ENCODE data around the gene ATG9A. TPM values are rescaled to one million over a fixed set of nuclear protein-coding genes. Genes with fewer than 3 reads are reported as not detected.
A peak's percentile ranks its signal among the peaks of the same experiment; 100 is the strongest.

The ATG9A gene
- total and polyA plus RNA-seq, 2 of the 8 experiments (the other 6 are each of a cell fraction or from before 2014, with no cell fraction given): 43.6 to 66.8 TPM

- Histone ChIP-seq H2AK5ac (ENCODE audit: low read depth, low read length) (no peak overlapping the region), H3K4me3 (ENCODE audit: extremely low read depth in 1 of 4, insufficient read depth in 2 of 4, low read depth in 3 of 4, low read length in 4 of 4) (peak overlapping the region in 2 of 4 experiments; percentile 78 to 89; a peak in 3 of 8 replicates), H3K56ac (replicated peaks; ENCODE audit: insufficient read length, low read depth, low read length) (no peak overlapping the region), H3K79me2 (ENCODE audit: control insufficient read depth in 1 of 2, insufficient read depth in 2 of 2, low read length in 2 of 2) (peaks cover 0 to 8% of the 10 kb centered on the region in 2 experiments; a peak in 1 of 4 replicates), H3K27me3 (replicated peaks in 1 of 4; ENCODE audit: control insufficient read depth in 3 of 4, extremely low read depth in 1 of 4, insufficient read depth in 3 of 4, low read length in 3 of 4) (no peaks in the 10 kb centered on the region), H3K14ac (ENCODE audit: insufficient read length) (no peak overlapping the region), H2BK12ac (ENCODE audit: low read depth, low read length) (no peak overlapping the region), H3K36me3 (ENCODE audit: control insufficient read depth in 2 of 4, insufficient read depth in 4 of 4, low read length in 3 of 4) (peaks cover 0 to 9% (median 4%) of the 10 kb centered on the region in 4 experiments; a peak in 3 of 8 replicates), H3K18ac (ENCODE audit: extremely low read depth, low read length) (no peak overlapping the region), H4K91ac (replicated peaks; ENCODE audit: insufficient read length, low read length) (no peak overlapping the region), H4K20me1 (replicated peaks in 1 of 2; ENCODE audit: control insufficient read depth in 1 of 2, insufficient read depth in 2 of 2, low read length in 2 of 2) (peaks cover 0 to 4% of the 10 kb centered on the region in 2 experiments), H3K4me1 (replicated peaks in 1 of 4; ENCODE audit: control insufficient read depth in 3 of 4, insufficient read depth in 4 of 4, low read length in 3 of 4) (peaks cover 0 to 13% (median 6%) of the 10 kb centered on the region in 4 experiments; a peak in 6 of 7 replicates), H2BK120ac (replicated peaks; ENCODE audit: low read depth, low read length) (no peak overlapping the region), H3K4ac (replicated peaks; ENCODE audit: insufficient read length, low read depth, low read length) (no peak overlapping the region), H2BK20ac (ENCODE audit: low read length) (no peak overlapping the region), H3K23ac (ENCODE audit: insufficient read length) (no peak overlapping the region), H4K5ac (ENCODE audit: insufficient read length, low read depth, low read length) (no peak overlapping the region), H3K4me2 (ENCODE audit: insufficient read depth in 1 of 2, low read depth in 2 of 2, low read length in 2 of 2) (peak overlapping the region; percentile 82 to 89; a peak in 3 of 4 replicates), H2BK5ac (ENCODE audit: low read depth, low read length) (no peak overlapping the region), H3K9ac (replicated peaks in 1 of 4; ENCODE audit: extremely low read depth in 1 of 4, low read depth in 3 of 4, low read length in 3 of 4) (no peak overlapping the region), H4K8ac (ENCODE audit: extremely low read depth, insufficient read depth, low read length) (no peak overlapping the region), H2AFZ (ENCODE audit: low read length) (no peak overlapping the region), H3K79me1 (ENCODE audit: low read depth, low read length) (peaks cover 6% of the 10 kb centered on the region), H2BK15ac (ENCODE audit: low read length) (no peak overlapping the region), H3K27ac (ENCODE audit: low read depth, low read length) (no peak overlapping the region), H3K9me3 (ENCODE audit: insufficient read depth in 2 of 2, low read depth in 1 of 2, low read length in 1 of 2) (no peaks in the 10 kb centered on the region), H3K23me2 (ENCODE audit: low read depth, low read length) (peaks cover 11% of the 10 kb centered on the region; the same call in 1 of the 2 replicates)
- POLR2A ChIA-PET (ENCODE audit: partially characterized antibody): interaction anchor here (0.6 to 3.0 kb wide), 8 partner anchors 11 to 104 kb away, joined by 3 to 21 read pairs (median 6); partner anchors contain the start of genes ABCB6, ANKZF1, ATG9A and DNAJB2
- TF ChIP-seq FOSL1 (IDR thresholded peaks at IDR 0.05; ENCODE audit: insufficient read depth, low read depth, low read length): no peak
- no peak for TF ChIP-seq NANOG (IDR thresholded peaks at IDR 0.05; ENCODE audit: insufficient read depth, low read depth, low read length, poor library complexity, severe bottlenecking)
- no peak for TF ChIP-seq MAX (IDR thresholded peaks at IDR 0.05)
- TF ChIP-seq EGR1 (IDR thresholded peaks at IDR 0.05; ENCODE audit: borderline replicate concordance, low read depth, low read length): no peak
- TF ChIP-seq KDM1A (IDR thresholded peaks at IDR 0.05; ENCODE audit: borderline replicate concordance, low read length): no peak
- TF ChIP-seq POLR2AphosphoS5 (IDR thresholded peaks at IDR 0.05; ENCODE audit: low read depth, low read length): no peak
- TF ChIP-seq KDM5A (IDR thresholded peaks at IDR 0.05; ENCODE audit: low read length): no peak
- no peak for TF ChIP-seq RAD21 (IDR thresholded peaks at IDR 0.05 in 1 of 2, conservative IDR thresholded peaks at IDR 0.05 in 1 of 2; ENCODE audit: low read depth in 2 of 2, low read length in 2 of 2)
- TF ChIP-seq KDM4A (IDR thresholded peaks at IDR 0.05; ENCODE audit: low read depth, low read length, severe bottlenecking): no peak
- FAIRE-seq (no peak), DNase-seq (ENCODE audit: low read depth in 1 of 2, low spot score in 2 of 2) (no peak)
- CTCF ChIA-PET (ENCODE audit: partially characterized antibody): interaction anchor here (0.6 to 8.3 kb wide), 16 partner anchors 9 to 176 kb away, joined by 3 to 71 read pairs (median 6); partner anchors contain the start of genes DNAJB2, NHEJ1 and ZFAND2B
- 81% methylated on average over 6 of the region's 7 CpGs; no CpG with 5 or more reads in 1 of the 2 experiments for WGBS, 2 experiments (ENCODE audit: extremely low coverage in 1 of 2, insufficient coverage in 1 of 2, insufficient read length in 1 of 2, insufficient replicate concordance in 2 of 2, low coverage in 1 of 2, low lambda C conversion rate in 2 of 2, missing lambda C conversion rate in 1 of 2)
Measured at GRCh38 chr2:219175486-219175885, 54.0 kb downstream of the ATG9A start.
